Kidney (tissue), 14 donors: Measurements from ENCODE around the gene MAN1B1. TPM values are rescaled to one million over a fixed set of nuclear protein-coding genes. Genes with fewer than 3 reads are reported as not detected.
A peak's percentile ranks its signal among the peaks of the same experiment; 100 is the strongest.

Source experiments
- DNase-seq, 5 donors: peaks; one replicate each; pipeline ENCODE4 v3.0.0-alpha.2; 2013 to 2020
- FAIRE-seq: peaks from 2 replicates; lab custom pipeline; 2012; peaks lifted over from hg19 to GRCh38; lab: Jason Lieb, UNC
- H3K27ac ChIP-seq, 2 donors: one replicate each; pipeline ENCODE4 v1.7.0; 2013; ENCODE audit warnings: low read depth in 2 of 2, low read length in 2 of 2, inconsistent platforms in 1 of 2
- H3K27me3 ChIP-seq: one replicate; pipeline ENCODE4 v1.7.1; 2013; ENCODE audit warnings: low read length, inconsistent platforms; ENCODE audit not compliant: control insufficient read depth, insufficient read depth
- H3K36me3 ChIP-seq, 3 donors: one replicate each; pipeline versions ENCODE4 v1.7.0 to v1.7.1; 2013; ENCODE audit warnings: low read length in 3 of 3, control low read depth in 1 of 3, inconsistent platforms in 1 of 3; ENCODE audit not compliant: insufficient read depth in 3 of 3, control insufficient read depth in 2 of 3
- H3K4me1 ChIP-seq, 3 donors: one replicate each; pipeline versions ENCODE4 v1.7.0 to v1.7.1; 2013; ENCODE audit warnings: low read length in 3 of 3, inconsistent platforms in 1 of 3, low read depth in 1 of 3; ENCODE audit not compliant: control insufficient read depth in 2 of 3, insufficient read depth in 2 of 3
- H3K4me3 ChIP-seq, 3 donors: one replicate each; pipeline versions ENCODE4 v1.7.0 to v1.8.1; 2013; ENCODE audit warnings: low read length in 3 of 3, control low read depth in 1 of 3, inconsistent platforms in 1 of 3
- H3K9ac ChIP-seq, 3 donors: one replicate each; pipeline versions ENCODE4 v1.7.0 to v1.7.1; 2013; ENCODE audit warnings: low read length in 3 of 3, control low read depth in 1 of 3, inconsistent platforms in 1 of 3
- H3K9me3 ChIP-seq, 3 donors: one replicate each; pipeline versions ENCODE4 v1.7.0 to v1.7.1; 2013; ENCODE audit warnings: low read length in 3 of 3, control low read depth in 1 of 3, inconsistent platforms in 1 of 3; ENCODE audit not compliant: control insufficient read depth in 2 of 3, insufficient read depth in 1 of 3
- intact Hi-C: fragments of 100-400 bp; cut with DNase I; formaldehyde crosslinking; loops from one replicate; pipeline ENCODE4 v1.11.1; 2022
- polyA plus RNA-seq: library from polyadenylated mRNA; stranded (reverse); fragments of 350-450 nt; fragmentation: Illumina TruSeq; extraction: RNeasy Lipid Tissue Mini Kit (QIAGEN cat#74804); gene quantifications from one replicate; pipeline ENCODE4 v1.2.3, GENCODE V29; 2014; ENCODE audit warnings: low read depth, low replicate concordance; ENCODE audit not compliant: insufficient read depth
- total RNA-seq: library from RNA; stranded (reverse); fragmentation: NEBNext Ultra II Directional; extraction: Animal tissue kit (Norgen Biotek cat#: 25700); gene quantifications from one replicate; pipeline ENCODE4 v1.2.1, GENCODE V29; 2021
- TF ChIP-seq, protein P1 (sequence below): IDR thresholded peaks from 3 replicates; pipeline ENCODE4 v1.5.1; 2012; ENCODE audit warnings: mild to moderate bottlenecking, moderate library complexity, borderline replicate concordance; ENCODE audit not compliant: insufficient read depth; ENCODE audit errors: extremely low read depth
- donor health status: control.
- donor health status: control.
- donor health status: control.
- donor health status: control.
- donor health status: control.
- donor health status: DM: yes; HTN: yes; CAD: no.
- donor health status: Normal renal cell carcinoma (clear cell type).

Gene MAN1B1
- total and polyA plus RNA-seq, 2 donors from 2014 or later = 57.3 to 63.2 TPM

DNA sequence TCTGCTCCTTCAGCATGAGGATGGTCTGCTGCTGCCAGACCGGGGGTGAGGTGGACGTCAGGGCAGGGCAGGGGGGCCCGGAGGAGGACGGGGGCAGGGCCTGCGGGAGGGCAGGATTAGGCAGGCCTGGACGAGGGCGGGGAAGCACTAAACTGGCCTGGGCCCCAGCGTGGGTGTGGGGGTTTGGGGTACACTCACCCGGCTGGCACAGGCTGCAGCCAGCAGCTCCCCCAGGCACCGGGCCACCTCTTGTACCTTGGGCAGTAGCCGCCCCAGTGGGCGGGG, 22.0 kb upstream of the MAN1B1 start:
- H3K36me3 ChIP-seq = no peaks in the 10 kb centered on the region
- H3K9me3 ChIP-seq = no peaks in the 10 kb centered on the region
- intact Hi-C loops = no loop called here
- no peak overlapping the region for H3K4me3 ChIP-seq
- no peak for FAIRE-seq
- H3K9ac ChIP-seq = no peak overlapping the region
- TF ChIP-seq, protein P1, sequence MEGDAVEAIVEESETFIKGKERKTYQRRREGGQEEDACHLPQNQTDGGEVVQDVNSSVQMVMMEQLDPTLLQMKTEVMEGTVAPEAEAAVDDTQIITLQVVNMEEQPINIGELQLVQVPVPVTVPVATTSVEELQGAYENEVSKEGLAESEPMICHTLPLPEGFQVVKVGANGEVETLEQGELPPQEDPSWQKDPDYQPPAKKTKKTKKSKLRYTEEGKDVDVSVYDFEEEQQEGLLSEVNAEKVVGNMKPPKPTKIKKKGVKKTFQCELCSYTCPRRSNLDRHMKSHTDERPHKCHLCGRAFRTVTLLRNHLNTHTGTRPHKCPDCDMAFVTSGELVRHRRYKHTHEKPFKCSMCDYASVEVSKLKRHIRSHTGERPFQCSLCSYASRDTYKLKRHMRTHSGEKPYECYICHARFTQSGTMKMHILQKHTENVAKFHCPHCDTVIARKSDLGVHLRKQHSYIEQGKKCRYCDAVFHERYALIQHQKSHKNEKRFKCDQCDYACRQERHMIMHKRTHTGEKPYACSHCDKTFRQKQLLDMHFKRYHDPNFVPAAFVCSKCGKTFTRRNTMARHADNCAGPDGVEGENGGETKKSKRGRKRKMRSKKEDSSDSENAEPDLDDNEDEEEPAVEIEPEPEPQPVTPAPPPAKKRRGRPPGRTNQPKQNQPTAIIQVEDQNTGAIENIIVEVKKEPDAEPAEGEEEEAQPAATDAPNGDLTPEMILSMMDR = no peak
- no peaks in the 10 kb centered on the region for H3K27me3 ChIP-seq
- H3K27ac ChIP-seq = no peak overlapping the region
- DNase-seq = no peak
- H3K4me1 ChIP-seq = peaks cover 0 to 4% (median 0%) of the 10 kb centered on the region in 3 donors

DNA sequence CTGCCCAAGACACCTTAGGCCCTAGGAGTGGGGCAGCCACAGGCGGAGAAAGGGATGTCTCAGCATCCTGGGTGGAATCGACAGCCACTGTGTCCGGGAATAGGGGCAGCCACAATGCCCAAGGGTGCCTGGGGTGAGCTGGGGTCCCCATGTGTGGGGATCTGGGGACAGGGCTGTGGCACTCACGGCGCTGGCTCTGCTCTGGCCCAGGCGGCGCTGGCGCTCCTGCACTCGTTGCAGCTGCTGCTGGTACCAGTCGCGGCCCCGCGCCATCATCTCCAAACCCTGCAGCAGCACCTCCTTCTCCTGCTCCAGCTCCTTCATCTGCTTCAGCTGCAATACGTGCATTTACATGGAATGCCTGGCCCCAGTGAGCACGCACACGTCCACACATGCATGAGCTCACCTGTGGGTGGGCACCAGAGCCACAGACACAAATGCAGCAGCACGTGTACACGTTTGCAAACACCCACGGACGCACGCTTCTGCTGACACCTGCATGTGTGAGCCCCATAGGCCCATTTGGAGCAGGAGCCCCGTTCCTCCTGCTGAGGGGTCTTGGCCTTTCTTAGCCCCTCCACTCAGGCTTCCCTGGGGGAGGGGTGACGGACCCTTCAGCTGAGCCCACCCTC, 21.3 kb upstream of the MAN1B1 start:
- Histone ChIP-seq H3K9me3 (no peaks in the 10 kb centered on the region), H3K36me3 (no peaks in the 10 kb centered on the region), H3K9ac (no peak overlapping the region), H3K4me1 (peaks cover 0 to 4% (median 0%) of the 10 kb centered on the region in 3 donors), H3K27ac (no peak overlapping the region), H3K4me3 (no peak overlapping the region), H3K27me3 (no peaks in the 10 kb centered on the region)
- DNase-seq (no peak), FAIRE-seq (no peak)
- intact Hi-C loops = no loop called here
- TF ChIP-seq, protein P1 = no peak

DNA sequence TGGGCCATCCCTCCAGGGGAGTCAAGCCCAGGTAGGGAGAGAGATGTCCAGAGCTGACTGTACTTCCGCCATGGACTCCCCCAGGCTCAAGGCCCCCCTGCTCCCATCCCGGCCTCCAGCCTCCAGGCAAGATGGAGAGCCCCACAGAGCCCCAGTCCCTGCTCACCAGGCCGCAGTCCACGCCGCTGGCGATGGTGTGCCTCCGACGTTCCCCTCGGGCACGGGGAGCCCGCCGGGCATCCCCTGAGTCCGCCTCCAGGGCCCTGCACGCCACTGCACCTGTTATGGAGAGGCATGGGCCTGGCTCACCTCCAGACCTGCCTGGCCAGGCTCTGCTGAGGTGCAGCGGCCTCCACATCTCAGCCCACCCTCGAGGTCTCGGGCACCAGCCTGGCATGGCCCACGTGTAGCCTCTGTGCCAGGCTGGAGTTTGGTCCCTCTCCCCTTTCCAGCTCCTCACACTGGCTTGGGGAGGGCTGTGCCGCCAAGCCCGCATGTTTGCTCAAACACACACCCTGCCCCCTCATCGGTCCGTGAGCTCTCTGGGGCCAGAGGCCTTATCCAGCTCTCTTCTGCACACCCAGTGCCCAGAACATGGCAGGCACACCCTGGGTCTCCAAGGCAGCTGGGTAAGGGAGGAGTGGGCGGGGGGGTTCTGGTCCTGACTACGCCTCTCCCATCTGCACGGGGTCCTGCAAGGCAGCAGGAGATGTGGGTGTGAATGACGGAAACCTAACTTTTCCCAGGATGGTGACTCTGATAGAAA, 20.5 kb upstream of the MAN1B1 start:
- intact Hi-C loops = no loop called here
- TF ChIP-seq, protein P1 = no peak
- H3K27me3 ChIP-seq = no peaks in the 10 kb centered on the region

More for the DNA sequence above, 20.5 kb upstream of the MAN1B1 start:
- Histone ChIP-seq H3K4me1 (peaks cover 0 to 10% (median 4%) of the 10 kb centered on the region in 3 donors), H3K4me3 (no peak overlapping the region), H3K9me3 (no peaks in the 10 kb centered on the region), H3K36me3 (no peaks in the 10 kb centered on the region), H3K9ac (no peak overlapping the region), H3K27ac (no peak overlapping the region)
- FAIRE-seq (no peak), DNase-seq (peak in 1 of 5 donors; percentile 45)
